Caco-2 (cell line): ENCODE results near the gene PCSK5. TPM values are rescaled to one million over a fixed set of nuclear protein-coding genes. Genes with fewer than 3 reads are reported as not detected.

Source experiments
- BruUV-seq: library from RNA; stranded (reverse); fragments of 400-500 nt; replicated peaks from 2 replicates; lab custom pipeline; 2021; lab: Mats Ljungman, UMichigan
- CTCF ChIA-PET: fragments of 300-600 bp; sonication (Branson Sonifier 250); formaldehyde crosslinking; loops from one replicate; lab custom pipeline; 2022; ENCODE audit warnings: antibody characterized with exemption; lab: Charles Lee
- POLR2A ChIA-PET: fragments of 300-600 bp; sonication (Branson Sonifier 250); formaldehyde crosslinking; loops from one replicate; lab custom pipeline; 2022; ENCODE audit warnings: antibody characterized with exemption; lab: Charles Lee
- DNase-seq, 2 experiments: peaks; one replicate each; pipeline versions ENCODE4 v3.0.0 to v3.0.0-alpha.2; 2020 to 2022
- H3K27me3 ChIP-seq: replicated peaks from 2 replicates; pipeline ENCODE4 v1.6.0; 2011; ENCODE audit warnings: low read length; ENCODE audit not compliant: control insufficient read depth, insufficient read depth
- H3K36me3 ChIP-seq: 2 replicates; pipeline ENCODE4 v1.5.1; 2011; ENCODE audit warnings: low read length; ENCODE audit not compliant: control insufficient read depth, insufficient read depth
- H3K4me1 ChIP-seq: fragments of 250-450 bp; sonication (Bioruptor Pico); 2 replicates; pipeline ENCODE4 v1.5.1; 2020; ENCODE audit warnings: mild to moderate bottlenecking
- H3K4me3 ChIP-seq: 2 replicates; pipeline ENCODE4 v1.5.1; 2011; ENCODE audit warnings: low read depth, mild to moderate bottlenecking, control low read depth, low read length
- H3K9me3 ChIP-seq: fragments of 250-450 bp; sonication (Bioruptor Pico); 2 replicates; pipeline ENCODE4 v1.5.1; 2020; ENCODE audit warnings: mild to moderate bottlenecking, moderate library complexity
- H3K27ac Mint-ChIP-seq: one replicate; pipeline ENCODE4 v1.8.0; 2022; ENCODE audit warnings: mixed read lengths; ENCODE audit not compliant: unreplicated experiment
- H3K27me3 Mint-ChIP-seq: one replicate; pipeline ENCODE4 v1.8.0; 2022; ENCODE audit warnings: mixed read lengths; ENCODE audit not compliant: insufficient read depth, unreplicated experiment
- H3K36me3 Mint-ChIP-seq: one replicate; pipeline ENCODE4 v1.8.0; 2022; ENCODE audit warnings: mild to moderate bottlenecking, mixed read lengths; ENCODE audit not compliant: insufficient read depth, unreplicated experiment
- H3K4me1 Mint-ChIP-seq: one replicate; pipeline ENCODE4 v1.8.0; 2022; ENCODE audit warnings: low read depth, mixed read lengths; ENCODE audit not compliant: unreplicated experiment
- H3K4me3 Mint-ChIP-seq: one replicate; pipeline ENCODE4 v1.8.0; 2022; ENCODE audit warnings: mild to moderate bottlenecking, moderate library complexity, mixed read lengths; ENCODE audit not compliant: unreplicated experiment
- H3K9me3 Mint-ChIP-seq: one replicate; pipeline ENCODE4 v1.8.0; 2022; ENCODE audit warnings: mixed read lengths; ENCODE audit not compliant: unreplicated experiment
- CTCF ChIP-seq, 2 experiments: fragments of 200-600 bp in 1 of 2; IDR thresholded peaks; 1 replicate in 1 of 2; 2 replicates in 1 of 2; pipeline versions ENCODE4 v1.5.1 to v1.8.0; 2011 to 2022; ENCODE audit warnings: antibody characterized with exemption in 1 of 2, control low read depth in 1 of 2, inconsistent platforms in 1 of 2, low read depth in 1 of 2, low read length in 1 of 2, mild to moderate bottlenecking in 1 of 2, moderate library complexity in 1 of 2; ENCODE audit not compliant: insufficient read depth in 1 of 2, severe bottlenecking in 1 of 2, unreplicated experiment in 1 of 2
- intact Hi-C: fragments of 100-400 bp; cut with micrococcal nuclease; formaldehyde crosslinking; loops from one replicate; pipeline ENCODE4 v1.10.0; 2022; ENCODE audit not compliant: unreplicated experiment
- total RNA-seq: library from RNA; stranded (reverse); gene quantifications from 2 replicates; pipeline ENCODE4 v1.2.3, GENCODE V29; 2022

PCSK5 gene
- total RNA-seq, 1 experiment from 2014 or later: 10.9 TPM

- DNase-seq: no peak
- Mint-ChIP-seq H3K27ac (no peak overlapping the region), H3K9me3 (no peaks in the 10 kb centered on the region), H3K36me3 (no peaks in the 10 kb centered on the region), H3K4me3 (no peak overlapping the region), H3K27me3 (no peaks in the 10 kb centered on the region), H3K4me1 (no peaks in the 10 kb centered on the region)
- ChIA-PET POLR2A (no interaction called here), CTCF (no interaction called here)
- no peak for TF ChIP-seq CTCF (IDR thresholded peaks at IDR 0.05; ENCODE audit: insufficient read depth in 1 of 2, low read depth in 1 of 2, low read length in 1 of 2, severe bottlenecking in 1 of 2, unreplicated experiment in 1 of 2)
- no peaks in the 10 kb centered on the region for H3K36me3 ChIP-seq
- H3K27me3 ChIP-seq: no peaks in the 10 kb centered on the region
- intact Hi-C loops: no loop called here
- no peaks in the 10 kb centered on the region for H3K9me3 ChIP-seq
- H3K4me3 ChIP-seq: no peak overlapping the region
- BruUV-seq: no TSS peak
- no peaks in the 10 kb centered on the region for H3K4me1 ChIP-seq
Observed at GRCh38 chr9:76336027-76336426, 445.6 kb downstream of the PCSK5 start.

- H3K4me3 Mint-ChIP-seq: no peak overlapping the region
Observed at GRCh38 chr9:76338418-76338817, 447.9 kb downstream of the PCSK5 start.

GRCh38 chr9:76341616-76342015 lies 451.1 kb downstream of the PCSK5 start:
- H3K27me3 ChIP-seq: no peaks in the 10 kb centered on the region
- no peak for DNase-seq
- H3K9me3 Mint-ChIP-seq: no peaks in the 10 kb centered on the region
- CTCF ChIA-PET: no interaction called here
- no peak overlapping the region for H3K4me3 Mint-ChIP-seq
- H3K27ac Mint-ChIP-seq: no peak overlapping the region
- intact Hi-C loops: no loop called here
- no TSS peak for BruUV-seq
- POLR2A ChIA-PET: no interaction called here
- no peak overlapping the region for H3K4me3 ChIP-seq
- peaks cover 6% of the 10 kb centered on the region for H3K4me1 Mint-ChIP-seq
- no peaks in the 10 kb centered on the region for H3K9me3 ChIP-seq
- no peaks in the 10 kb centered on the region for H3K36me3 ChIP-seq
- H3K4me1 ChIP-seq: no peaks in the 10 kb centered on the region
- H3K36me3 Mint-ChIP-seq: no peaks in the 10 kb centered on the region
- no peak for TF ChIP-seq CTCF (IDR thresholded peaks at IDR 0.05; ENCODE audit: insufficient read depth in 1 of 2, low read depth in 1 of 2, low read length in 1 of 2, severe bottlenecking in 1 of 2, unreplicated experiment in 1 of 2)
- no peaks in the 10 kb centered on the region for H3K27me3 Mint-ChIP-seq

More at GRCh38 chr9:76338418-76338817, 447.9 kb downstream of the PCSK5 start:
- Mint-ChIP-seq H3K4me1 (peaks cover 6% of the 10 kb centered on the region), H3K9me3 (no peaks in the 10 kb centered on the region), H3K27ac (no peak overlapping the region), H3K27me3 (no peaks in the 10 kb centered on the region), H3K36me3 (no peaks in the 10 kb centered on the region)
- ChIA-PET CTCF (no interaction called here), POLR2A (no interaction called here)
- no peak for TF ChIP-seq CTCF (IDR thresholded peaks at IDR 0.05; ENCODE audit: insufficient read depth in 1 of 2, low read depth in 1 of 2, low read length in 1 of 2, severe bottlenecking in 1 of 2, unreplicated experiment in 1 of 2)
- Histone ChIP-seq H3K4me3 (no peak overlapping the region), H3K4me1 (no peaks in the 10 kb centered on the region), H3K9me3 (no peaks in the 10 kb centered on the region), H3K27me3 (no peaks in the 10 kb centered on the region), H3K36me3 (no peaks in the 10 kb centered on the region)
- intact Hi-C loops: no loop called here
- DNase-seq: no peak
- BruUV-seq: no TSS peak
